HFF-Myc (cell line): Measurements from ENCODE around the gene BID.

Experiments used
- DNase-seq: peaks from one replicate; pipeline ENCODE4 v3.0.0-alpha.2; 2011; ENCODE audit warnings: low read depth; ENCODE audit errors: extremely low read depth
- H3K4me3 ChIP-seq: replicated peaks from 2 replicates; pipeline ENCODE4 v1.5.1; 2011; ENCODE audit warnings: low read depth, mild to moderate bottlenecking, control low read depth, low read length
- TF ChIP-seq, protein P1 (sequence below): IDR thresholded peaks from 2 replicates; pipeline ENCODE4 v1.5.1; 2012; ENCODE audit warnings: mild to moderate bottlenecking, low read depth, low read length, control low read depth; ENCODE audit errors: missing control alignments

BID gene

GRCh38 chr22:17692841-17693240 is 81.4 kb downstream of the BID start:
- TF ChIP-seq, protein P1, sequence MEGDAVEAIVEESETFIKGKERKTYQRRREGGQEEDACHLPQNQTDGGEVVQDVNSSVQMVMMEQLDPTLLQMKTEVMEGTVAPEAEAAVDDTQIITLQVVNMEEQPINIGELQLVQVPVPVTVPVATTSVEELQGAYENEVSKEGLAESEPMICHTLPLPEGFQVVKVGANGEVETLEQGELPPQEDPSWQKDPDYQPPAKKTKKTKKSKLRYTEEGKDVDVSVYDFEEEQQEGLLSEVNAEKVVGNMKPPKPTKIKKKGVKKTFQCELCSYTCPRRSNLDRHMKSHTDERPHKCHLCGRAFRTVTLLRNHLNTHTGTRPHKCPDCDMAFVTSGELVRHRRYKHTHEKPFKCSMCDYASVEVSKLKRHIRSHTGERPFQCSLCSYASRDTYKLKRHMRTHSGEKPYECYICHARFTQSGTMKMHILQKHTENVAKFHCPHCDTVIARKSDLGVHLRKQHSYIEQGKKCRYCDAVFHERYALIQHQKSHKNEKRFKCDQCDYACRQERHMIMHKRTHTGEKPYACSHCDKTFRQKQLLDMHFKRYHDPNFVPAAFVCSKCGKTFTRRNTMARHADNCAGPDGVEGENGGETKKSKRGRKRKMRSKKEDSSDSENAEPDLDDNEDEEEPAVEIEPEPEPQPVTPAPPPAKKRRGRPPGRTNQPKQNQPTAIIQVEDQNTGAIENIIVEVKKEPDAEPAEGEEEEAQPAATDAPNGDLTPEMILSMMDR: no peak
- no peak overlapping the region for H3K4me3 ChIP-seq
- no peak for DNase-seq

DNA sequence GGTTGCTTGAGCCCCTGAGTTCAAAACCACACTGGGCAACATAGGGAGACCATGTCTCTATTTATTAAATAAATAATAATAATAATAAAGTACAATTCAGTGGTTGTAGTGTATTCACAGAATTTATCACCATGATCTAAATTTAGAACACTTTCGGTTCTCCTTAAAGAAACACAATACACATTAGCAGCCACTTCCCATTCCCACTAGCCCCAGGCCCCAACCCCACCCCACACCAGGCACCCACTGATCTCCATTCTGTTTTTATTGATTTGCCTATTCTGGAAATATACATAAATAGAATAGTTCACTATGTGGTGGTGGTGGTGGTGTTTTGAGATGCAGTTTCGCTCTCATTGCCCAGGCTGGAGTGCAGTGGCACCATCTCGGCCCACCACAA is 90.0 kb downstream of the BID start:
- no peak for DNase-seq
- no peak overlapping the region for H3K4me3 ChIP-seq
- TF ChIP-seq, protein P1: no peak
